GM21367 (cell line): ENCODE results near the gene NDUFB6.
"Not testable (repeated sequence)": the region's sequence is repeated elsewhere in the genome, so short reads cannot be mapped to it uniquely, and the experiment has no call there.

ENCODE experiments used
- ATAC-seq: cut with Tn5 transposase; IDR thresholded peaks from one replicate; pipeline ENCODE4 v1.9.1; 2021; ENCODE audit not compliant: unreplicated experiment

The NDUFB6 gene

GRCh38 chr9:32572900-32573523, at the start of gene NDUFB6:
Gene NDUFB6, minus strand, starts transcription at chr9:32573159. Its CDS starts 99 bp downstream, at chr9:32573060.
- peak; percentile 83 for ATAC-seq

- ATAC-seq: no peak
Observed at GRCh38 chr9:32618261-32618660, 45.3 kb upstream of the NDUFB6 start.

- ATAC-seq: no peak
Observed at GRCh38 chr9:32606811-32607210, 33.9 kb upstream of the NDUFB6 start.

- peak; percentile 70 for ATAC-seq
Observed at GRCh38 chr9:32603914-32604852, 31.2 kb upstream of the NDUFB6 start.

GRCh38 chr9:32599021-32599420, 26.1 kb upstream of the NDUFB6 start:
- ATAC-seq: not testable (repeated sequence)

GRCh38 chr9:32596936-32597335, 24.0 kb upstream of the NDUFB6 start:
- ATAC-seq: no peak

- ATAC-seq: no peak
Observed at GRCh38 chr9:32596096-32596865, 23.3 kb upstream of the NDUFB6 start.

- no peak for ATAC-seq
Observed at GRCh38 chr9:32590898-32591297, 17.9 kb upstream of the NDUFB6 start.

GRCh38 chr9:32590476-32590875, 17.5 kb upstream of the NDUFB6 start:
- no peak for ATAC-seq

GRCh38 chr9:32589083-32589723, 16.2 kb upstream of the NDUFB6 start:
- ATAC-seq: peak; percentile 65

GRCh38 chr9:32587901-32588300, 14.9 kb upstream of the NDUFB6 start:
- ATAC-seq: no peak

- no peak for ATAC-seq
Observed at GRCh38 chr9:32584784-32585183, 11.8 kb upstream of the NDUFB6 start.

GRCh38 chr9:32581512-32582143, 8.7 kb upstream of the NDUFB6 start:
- ATAC-seq: peak; percentile 51

- ATAC-seq: no peak
Observed at GRCh38 chr9:32580631-32581300, 7.8 kb upstream of the NDUFB6 start.

GRCh38 chr9:32579706-32580331, 6.9 kb upstream of the NDUFB6 start:
- ATAC-seq: no peak

- ATAC-seq: no peak
Observed at GRCh38 chr9:32578976-32579375, 6.0 kb upstream of the NDUFB6 start.

GRCh38 chr9:32577316-32577715, 4.4 kb upstream of the NDUFB6 start:
- no peak for ATAC-seq

- no peak for ATAC-seq
Observed at GRCh38 chr9:32574858-32575257, 1.9 kb upstream of the NDUFB6 start.

- no peak for ATAC-seq
Observed at GRCh38 chr9:32573821-32574220, 862 bp upstream of the NDUFB6 start.
